GM19324 (cell line): ENCODE data around the gene LRP1B.

Experiments used
- ATAC-seq: cut with Tn5 transposase; IDR thresholded peaks from one replicate; pipeline ENCODE4 v1.9.1; 2021; ENCODE audit warnings: mild to moderate bottlenecking, moderate library complexity; ENCODE audit not compliant: unreplicated experiment, low FRiP score

Gene LRP1B

GRCh38 chr2:140891614-140892212 lies 1239.1 kb downstream of the LRP1B start:
- no peak for ATAC-seq

DNA sequence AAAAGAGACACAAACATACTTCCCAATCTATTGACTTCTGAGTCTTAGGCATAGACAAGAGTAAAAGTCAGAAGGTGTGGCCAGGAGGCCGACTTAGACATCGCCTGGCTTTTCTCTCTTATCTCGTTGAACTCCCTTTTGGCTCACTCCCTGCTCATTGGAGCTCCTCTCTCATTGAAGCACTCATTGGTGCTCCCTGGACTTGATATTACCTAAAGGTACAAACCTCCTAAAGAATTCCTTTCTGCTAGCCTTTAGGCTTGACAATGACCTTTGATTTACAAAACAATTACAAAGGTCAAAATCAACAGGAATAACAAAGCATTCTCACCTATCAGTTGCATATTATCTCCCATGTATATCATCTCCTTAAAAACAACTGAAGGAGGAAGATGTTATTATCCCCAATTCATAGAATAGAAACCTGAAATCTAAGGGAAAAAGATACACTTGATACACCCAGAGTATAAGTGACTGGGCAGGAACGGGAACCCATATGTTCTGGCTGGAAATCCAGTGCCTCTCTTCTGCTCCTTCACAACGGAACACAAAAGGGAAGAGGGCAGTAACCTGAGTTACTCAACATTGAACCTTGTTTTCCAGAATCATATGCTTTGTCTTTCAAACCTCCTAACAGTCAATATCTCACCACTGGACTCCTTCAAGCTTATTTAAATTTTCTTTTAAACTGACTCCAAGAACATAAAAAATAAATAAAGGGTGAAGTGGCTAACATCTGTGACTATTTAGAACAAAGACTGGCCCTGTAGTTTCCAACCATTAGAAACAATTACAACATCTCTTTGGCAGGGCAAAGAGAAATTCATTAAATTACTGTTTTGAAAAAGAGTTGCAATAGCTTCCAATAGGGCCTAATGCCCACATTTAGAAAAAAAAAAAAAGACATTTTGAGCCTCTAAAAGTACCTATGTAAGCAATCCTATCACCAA lies 1247.9 kb downstream of the LRP1B start:
- ATAC-seq, result no peak

- no peak for ATAC-seq
These were observed 1250.2 kb downstream of the LRP1B start for GRCh38 chr2:140880573-140880972.

DNA sequence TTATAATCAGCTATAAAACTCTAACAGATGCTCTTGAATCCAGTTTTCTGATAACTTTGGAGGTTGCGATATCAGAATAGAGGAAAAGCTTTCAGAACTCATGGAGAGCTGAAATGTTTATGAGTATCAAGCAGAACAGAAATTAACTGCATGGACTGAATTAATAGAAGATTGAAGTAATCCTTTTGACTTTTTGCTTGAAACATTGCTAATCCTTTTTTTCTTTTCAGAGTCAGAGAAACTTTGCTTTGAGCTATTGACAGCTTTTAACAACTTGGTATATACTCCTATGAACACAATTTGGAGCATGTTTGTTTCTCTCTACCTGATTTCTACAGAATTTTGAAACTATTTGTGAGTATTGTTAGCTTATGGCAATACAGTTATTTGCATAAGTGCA lies 1254.8 kb downstream of the LRP1B start:
- ATAC-seq, result no peak

GRCh38 chr2:140873915-140874531 lies 1256.8 kb downstream of the LRP1B start:
- no peak for ATAC-seq

DNA sequence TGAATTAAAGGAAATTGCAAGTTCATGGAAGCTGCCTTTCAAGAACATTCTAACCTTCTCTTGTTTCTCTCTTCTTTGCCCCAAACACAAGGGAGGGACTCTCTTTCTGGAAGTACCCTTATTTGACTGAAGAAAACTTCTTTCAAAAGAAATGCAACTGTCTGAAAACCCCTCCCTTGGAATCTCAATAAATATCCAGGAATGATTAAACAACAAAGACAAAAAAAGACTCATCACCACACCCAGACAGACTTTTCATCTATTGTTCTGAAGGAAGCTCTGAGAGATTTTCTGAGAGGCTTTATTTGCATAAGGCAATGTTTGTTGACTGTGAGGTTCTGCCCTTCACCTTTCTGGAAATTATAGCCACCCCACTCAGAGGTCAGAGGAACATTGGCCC lies 1260.9 kb downstream of the LRP1B start:
- no peak for ATAC-seq

- ATAC-seq, result no peak
These were observed 1261.7 kb downstream of the LRP1B start for GRCh38 chr2:140869107-140869506.

- no peak for ATAC-seq
These were observed 1265.0 kb downstream of the LRP1B start for GRCh38 chr2:140865837-140866236.

- no peak for ATAC-seq
These were observed 1267.1 kb downstream of the LRP1B start for GRCh38 chr2:140863713-140864112.

GRCh38 chr2:140862181-140862580 lies 1268.6 kb downstream of the LRP1B start:
- no peak for ATAC-seq

DNA sequence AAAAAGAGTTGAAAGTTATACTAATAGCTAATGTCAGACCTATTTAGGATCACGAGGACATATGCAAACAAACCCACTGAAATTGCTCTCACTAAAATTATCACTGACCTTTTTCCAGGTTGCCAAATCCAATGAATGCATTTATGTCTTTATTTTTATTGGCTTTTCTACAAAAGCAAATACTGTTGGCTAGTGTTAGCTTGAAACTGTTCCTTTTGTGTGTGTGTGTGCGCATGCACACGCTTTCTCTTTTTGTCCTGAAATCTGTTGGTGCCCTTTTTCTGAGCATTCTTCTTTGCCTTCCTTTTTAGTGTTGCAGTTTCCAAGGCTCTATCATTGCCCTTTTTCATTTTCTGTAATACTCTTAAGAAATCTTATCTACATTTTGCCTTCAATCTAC lies 1269.2 kb downstream of the LRP1B start:
- ATAC-seq, result no peak

- ATAC-seq, result no peak
These were observed 1275.3 kb downstream of the LRP1B start for GRCh38 chr2:140855471-140855870.

GRCh38 chr2:140851258-140851981 lies 1279.4 kb downstream of the LRP1B start:
- no peak for ATAC-seq

- ATAC-seq, result no peak
These were observed 1287.6 kb downstream of the LRP1B start for GRCh38 chr2:140843186-140843585.

- no peak for ATAC-seq
These were observed 1288.7 kb downstream of the LRP1B start for GRCh38 chr2:140842110-140842509.

- no peak for ATAC-seq
These were observed 1289.7 kb downstream of the LRP1B start for GRCh38 chr2:140841141-140841540.

GRCh38 chr2:140836826-140837225 lies 1294.0 kb downstream of the LRP1B start:
- no peak for ATAC-seq

GRCh38 chr2:140835079-140835478 lies 1295.7 kb downstream of the LRP1B start:
- no peak for ATAC-seq

GRCh38 chr2:140814141-140814540 lies 1316.7 kb downstream of the LRP1B start:
- ATAC-seq, result no peak

DNA sequence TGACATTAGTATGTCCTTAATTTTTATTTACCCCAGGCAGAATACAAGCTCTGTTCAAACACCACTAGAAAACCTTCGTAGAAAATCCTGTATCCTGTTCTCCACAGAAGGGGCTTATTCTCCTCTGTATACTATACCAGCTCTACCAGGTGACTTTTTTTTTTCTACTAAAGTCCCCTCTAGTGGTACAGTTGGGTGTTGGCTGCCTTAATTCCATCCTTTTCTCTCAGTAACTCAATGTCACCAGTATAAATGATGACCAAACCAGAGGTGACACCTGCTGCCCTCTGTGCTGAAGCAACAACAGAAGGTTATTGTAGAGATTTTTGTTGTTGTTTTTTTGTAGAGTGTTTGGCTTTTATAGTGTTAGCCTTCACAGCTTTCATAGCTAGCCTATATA lies 1322.0 kb downstream of the LRP1B start:
- ATAC-seq, result no peak

DNA sequence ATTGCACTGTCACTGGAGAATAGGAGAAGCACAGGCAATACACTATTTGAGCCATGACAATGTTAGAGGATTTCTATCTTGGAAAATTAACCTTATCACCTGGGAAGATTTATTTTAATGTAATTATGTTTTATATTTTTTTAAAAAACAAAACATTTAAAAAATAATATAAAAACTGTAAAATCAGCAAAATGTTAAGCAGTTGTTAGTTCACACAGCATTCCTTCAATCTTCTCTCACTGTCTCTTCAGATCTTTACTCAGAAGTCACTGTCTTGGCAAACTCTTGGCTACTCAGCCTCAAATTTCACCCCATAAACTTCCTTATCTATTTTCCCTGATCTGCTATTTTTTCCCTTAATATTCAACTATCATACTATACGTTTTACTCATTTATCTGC lies 1322.6 kb downstream of the LRP1B start:
- no peak for ATAC-seq
